Measurements from ENCODE around the gene TMEM139. TPM values are rescaled to one million over a fixed set of nuclear protein-coding genes. Genes with fewer than 3 reads are reported as not detected.

Gene TMEM139
- total and polyA plus RNA-seq, 10 of the 15 experiments (the other 5 are each of a cell fraction or from before 2014, with no cell fraction given), result 0.31 TPM; not detected in 9

DNA sequence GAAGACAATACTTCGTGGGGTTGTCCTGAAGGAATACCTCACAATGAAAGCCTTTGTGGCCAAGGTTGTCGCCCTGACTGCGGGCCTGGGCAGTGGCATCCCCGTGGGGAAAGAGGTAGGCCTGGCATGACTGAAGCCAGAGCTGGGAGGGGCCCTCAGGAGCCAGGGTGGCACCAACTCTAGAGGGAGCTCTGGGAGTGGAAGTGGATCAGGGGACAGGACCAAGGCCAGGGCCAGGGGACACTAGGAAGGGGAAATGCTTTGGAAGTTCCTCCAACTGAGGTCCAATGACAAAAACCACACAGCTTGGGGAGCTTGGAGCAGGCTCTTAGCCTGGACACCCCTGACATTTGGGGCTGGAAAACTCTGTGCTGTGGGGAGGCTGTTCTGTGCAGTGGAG, 37.0 kb downstream of the TMEM139 start:
- peaks cover 10% of the 10 kb centered on the region; the same call in 1 of the 2 replicates for H3K4me1 ChIP-seq (ENCODE audit: control insufficient read depth, insufficient read depth, low read length)
- no TSS peak for BruUV-seq (replicated peaks)
- no peak overlapping the region for H3K9ac ChIP-seq (ENCODE audit: control insufficient read depth, insufficient read depth, low read length)
- in situ Hi-C loops (cut with MboI), result no loop called here
- TF ChIP-seq, protein P1, sequence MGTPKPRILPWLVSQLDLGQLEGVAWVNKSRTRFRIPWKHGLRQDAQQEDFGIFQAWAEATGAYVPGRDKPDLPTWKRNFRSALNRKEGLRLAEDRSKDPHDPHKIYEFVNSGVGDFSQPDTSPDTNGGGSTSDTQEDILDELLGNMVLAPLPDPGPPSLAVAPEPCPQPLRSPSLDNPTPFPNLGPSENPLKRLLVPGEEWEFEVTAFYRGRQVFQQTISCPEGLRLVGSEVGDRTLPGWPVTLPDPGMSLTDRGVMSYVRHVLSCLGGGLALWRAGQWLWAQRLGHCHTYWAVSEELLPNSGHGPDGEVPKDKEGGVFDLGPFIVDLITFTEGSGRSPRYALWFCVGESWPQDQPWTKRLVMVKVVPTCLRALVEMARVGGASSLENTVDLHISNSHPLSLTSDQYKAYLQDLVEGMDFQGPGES (IDR thresholded peaks at IDR 0.05), result no peak
- no peak for TF ChIP-seq ETV6 (conservative IDR thresholded peaks at IDR 0.05 in 1 of 2, IDR thresholded peaks at IDR 0.05 in 1 of 2; ENCODE audit: borderline replicate concordance in 1 of 2, low read depth in 1 of 2)
- TF ChIP-seq, protein P2, sequence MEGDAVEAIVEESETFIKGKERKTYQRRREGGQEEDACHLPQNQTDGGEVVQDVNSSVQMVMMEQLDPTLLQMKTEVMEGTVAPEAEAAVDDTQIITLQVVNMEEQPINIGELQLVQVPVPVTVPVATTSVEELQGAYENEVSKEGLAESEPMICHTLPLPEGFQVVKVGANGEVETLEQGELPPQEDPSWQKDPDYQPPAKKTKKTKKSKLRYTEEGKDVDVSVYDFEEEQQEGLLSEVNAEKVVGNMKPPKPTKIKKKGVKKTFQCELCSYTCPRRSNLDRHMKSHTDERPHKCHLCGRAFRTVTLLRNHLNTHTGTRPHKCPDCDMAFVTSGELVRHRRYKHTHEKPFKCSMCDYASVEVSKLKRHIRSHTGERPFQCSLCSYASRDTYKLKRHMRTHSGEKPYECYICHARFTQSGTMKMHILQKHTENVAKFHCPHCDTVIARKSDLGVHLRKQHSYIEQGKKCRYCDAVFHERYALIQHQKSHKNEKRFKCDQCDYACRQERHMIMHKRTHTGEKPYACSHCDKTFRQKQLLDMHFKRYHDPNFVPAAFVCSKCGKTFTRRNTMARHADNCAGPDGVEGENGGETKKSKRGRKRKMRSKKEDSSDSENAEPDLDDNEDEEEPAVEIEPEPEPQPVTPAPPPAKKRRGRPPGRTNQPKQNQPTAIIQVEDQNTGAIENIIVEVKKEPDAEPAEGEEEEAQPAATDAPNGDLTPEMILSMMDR (IDR thresholded peaks at IDR 0.05 in 2 of 3, conservative IDR thresholded peaks at IDR 0.05 in 1 of 3; ENCODE audit: control insufficient read depth in 2 of 3, extremely low read depth in 1 of 3, insufficient read depth in 1 of 3, low read depth in 3 of 3, low read length in 3 of 3), result peak in 2 of 3 experiments; percentile 12; a peak in 1 of 6 replicates
- POLR2A ChIA-PET, result no interaction called here
- WGBS (ENCODE audit: insufficient coverage, insufficient replicate concordance, low lambda C conversion rate, missing lambda C conversion rate), result 32% methylated on average over 4 of the region's 4 CpGs
- no peaks in the 10 kb centered on the region for H3K27me3 ChIP-seq (replicated peaks in 1 of 2; ENCODE audit: control insufficient read depth in 2 of 2, insufficient read depth in 2 of 2, low read length in 1 of 2)
- no peak overlapping the region for H2AFZ ChIP-seq (ENCODE audit: control insufficient read depth, low read depth, low read length)
- SMC1A ChIA-PET (ENCODE audit: uncharacterized antibody, unreplicated experiment), result interaction anchor here (1.1 kb wide), 1 partner anchor 16 kb away, joined by 3 read pairs; no protein-coding TSS in a partner anchor
- no peak overlapping the region for H3K4me3 ChIP-seq
- FAIRE-seq, result no peak
- no peaks in the 10 kb centered on the region for H4K20me1 ChIP-seq (ENCODE audit: control insufficient read depth, insufficient read depth)
- ATAC-seq, result peak; percentile 47; the same call in 2 of the 3 replicates
- RAD21 ChIA-PET (ENCODE audit: unreplicated experiment), result no interaction called here
- no peak overlapping the region for H3K27ac ChIP-seq (ENCODE audit: control insufficient read depth, insufficient read depth)
- H3K4me2 ChIP-seq (ENCODE audit: control insufficient read depth, insufficient read depth), result no peak overlapping the region
- intact Hi-C loops (cut with micrococcal nuclease; ENCODE audit: unreplicated experiment), result no loop called here
- DNase-seq (ENCODE audit: low read depth, low spot score), result no peak
- H3K36me3 ChIP-seq (ENCODE audit: control insufficient read depth in 2 of 2, insufficient read depth in 2 of 2, low read length in 1 of 2), result no peaks in the 10 kb centered on the region
- no peaks in the 10 kb centered on the region for H3K79me2 ChIP-seq (ENCODE audit: control insufficient read depth, insufficient read depth, low read length)
- no peaks in the 10 kb centered on the region for H3K9me3 ChIP-seq (replicated peaks; ENCODE audit: control insufficient read depth, insufficient read depth, low read length)
- CTCF ChIA-PET, result interaction anchor here (0.7 to 1.0 kb wide), 3 partner anchors 81 to 806 kb away, joined by 3 to 4 read pairs (median 4); no protein-coding TSS in a partner anchor

Data from GM12878 (cell line).